ENCODE measurements around the gene C12orf42.

GRCh38 chr12:103348935-103349334 is 146.8 kb downstream of the C12orf42 start:
- no peak for TF ChIP-seq POLR2AphosphoS5 (IDR thresholded peaks at IDR 0.05; ENCODE audit: low read depth)
- TF ChIP-seq CTCF (IDR thresholded peaks at IDR 0.05; ENCODE audit: insufficient read depth, low read length), result no peak
- no peak for TF ChIP-seq SPI1 (IDR thresholded peaks at IDR 0.05; ENCODE audit: borderline replicate concordance, low read depth)
- TF ChIP-seq REST (IDR thresholded peaks at IDR 0.05; ENCODE audit: insufficient replicate concordance, low read depth), result no peak
